Colonic mucosa (tissue), 4 donors: ENCODE data around the gene GFY. TPM values are rescaled to one million over a fixed set of nuclear protein-coding genes. Genes with fewer than 3 reads are reported as not detected.

Source experiments
- DNase-seq: peaks from one replicate; pipeline ENCODE4 v3.0.0-alpha.2; 2020
- H3K27ac ChIP-seq: fragments of 200-600 bp; one replicate; pipeline ENCODE4 v1.8.0; 2021
- H3K27me3 ChIP-seq: fragments of 200-600 bp; one replicate; pipeline ENCODE4 v1.8.0; 2021
- H3K36me3 ChIP-seq: fragments of 200-600 bp; one replicate; pipeline ENCODE4 v1.8.0; 2021
- H3K4me1 ChIP-seq: fragments of 200-600 bp; one replicate; pipeline ENCODE4 v1.8.0; 2021; ENCODE audit warnings: mild to moderate bottlenecking
- H3K4me3 ChIP-seq: fragments of 200-600 bp; one replicate; pipeline ENCODE4 v1.8.0; 2021
- H3K9ac ChIP-seq, 2 donors: one replicate each; pipeline ENCODE4 v1.7.0; 2013; ENCODE audit warnings: control low read depth in 2 of 2, low read depth in 2 of 2, low read length in 2 of 2
- H3K9me3 ChIP-seq: fragments of 200-600 bp; one replicate; pipeline ENCODE4 v1.8.0; 2021
- intact Hi-C: fragments of 100-400 bp; cut with DNase I; formaldehyde crosslinking; loops from one replicate; pipeline ENCODE4 v1.14.1; 2022
- total RNA-seq, 2 donors: library from RNA; stranded (reverse); fragmentation: NEBNext Ultra II Directional in 1 of 2; extraction: Animal tissue kit (Norgen Biotek cat#: 25700) in 1 of 2; gene quantifications; one replicate each; pipeline ENCODE4 v1.2.1, GENCODE V29; 2021
- TF ChIP-seq, protein P1 (sequence below): fragments of 200-600 bp; IDR thresholded peaks from one replicate; pipeline ENCODE4 v1.8.0; 2022; ENCODE audit warnings: antibody characterized with exemption, mild to moderate bottlenecking
- donor health status: healthy.
- donor health status: DM: no; HTN: no; CAD: no.
- donor health status: DM: no; HTN: no; CAD: no.

GFY gene
- total RNA-seq, 2 donors from 2014 or later, result not detected

- no peaks in the 10 kb centered on the region for H3K36me3 ChIP-seq
These were observed 39.0 kb downstream of the GFY start for GRCh38 chr19:49463960-49464740.

GRCh38 chr19:49465371-49465770 lies 40.2 kb downstream of the GFY start:
- Histone ChIP-seq H3K9me3 (no peaks in the 10 kb centered on the region), H3K4me3 (no peak overlapping the region), H3K27ac (no peak overlapping the region), H3K27me3 (no peaks in the 10 kb centered on the region), H3K9ac (no peak overlapping the region), H3K4me1 (no peaks in the 10 kb centered on the region), H3K36me3 (no peaks in the 10 kb centered on the region)
- TF ChIP-seq, protein P1, sequence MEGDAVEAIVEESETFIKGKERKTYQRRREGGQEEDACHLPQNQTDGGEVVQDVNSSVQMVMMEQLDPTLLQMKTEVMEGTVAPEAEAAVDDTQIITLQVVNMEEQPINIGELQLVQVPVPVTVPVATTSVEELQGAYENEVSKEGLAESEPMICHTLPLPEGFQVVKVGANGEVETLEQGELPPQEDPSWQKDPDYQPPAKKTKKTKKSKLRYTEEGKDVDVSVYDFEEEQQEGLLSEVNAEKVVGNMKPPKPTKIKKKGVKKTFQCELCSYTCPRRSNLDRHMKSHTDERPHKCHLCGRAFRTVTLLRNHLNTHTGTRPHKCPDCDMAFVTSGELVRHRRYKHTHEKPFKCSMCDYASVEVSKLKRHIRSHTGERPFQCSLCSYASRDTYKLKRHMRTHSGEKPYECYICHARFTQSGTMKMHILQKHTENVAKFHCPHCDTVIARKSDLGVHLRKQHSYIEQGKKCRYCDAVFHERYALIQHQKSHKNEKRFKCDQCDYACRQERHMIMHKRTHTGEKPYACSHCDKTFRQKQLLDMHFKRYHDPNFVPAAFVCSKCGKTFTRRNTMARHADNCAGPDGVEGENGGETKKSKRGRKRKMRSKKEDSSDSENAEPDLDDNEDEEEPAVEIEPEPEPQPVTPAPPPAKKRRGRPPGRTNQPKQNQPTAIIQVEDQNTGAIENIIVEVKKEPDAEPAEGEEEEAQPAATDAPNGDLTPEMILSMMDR, result no peak
- DNase-seq, result no peak
- intact Hi-C loops, result no loop called here

More at GRCh38 chr19:49463960-49464740, 39.0 kb downstream of the GFY start:
- no peaks in the 10 kb centered on the region for H3K27me3 ChIP-seq
- no peak overlapping the region for H3K27ac ChIP-seq
- no peak for DNase-seq
- H3K4me1 ChIP-seq, result no peaks in the 10 kb centered on the region
- intact Hi-C loops, result no loop called here
- no peaks in the 10 kb centered on the region for H3K9me3 ChIP-seq
- TF ChIP-seq, protein P1, result no peak
- H3K9ac ChIP-seq, result no peak overlapping the region
- H3K4me3 ChIP-seq, result no peak overlapping the region

GRCh38 chr19:49468199-49468598 lies 43.0 kb downstream of the GFY start:
- no peak overlapping the region for H3K4me3 ChIP-seq
- no peaks in the 10 kb centered on the region for H3K27me3 ChIP-seq
- H3K36me3 ChIP-seq, result no peaks in the 10 kb centered on the region
- TF ChIP-seq, protein P1, result no peak
- no peak for DNase-seq
- H3K27ac ChIP-seq, result peak overlapping the region; percentile 47
- no peaks in the 10 kb centered on the region for H3K9me3 ChIP-seq
- H3K9ac ChIP-seq, result no peak overlapping the region
- intact Hi-C loops, result no loop called here
- H3K4me1 ChIP-seq, result no peaks in the 10 kb centered on the region

- peak; percentile 67 for DNase-seq
- Histone ChIP-seq H3K27ac (peak overlapping the region; percentile 47), H3K36me3 (no peaks in the 10 kb centered on the region), H3K9ac (no peak overlapping the region), H3K4me3 (no peak overlapping the region), H3K4me1 (no peaks in the 10 kb centered on the region), H3K9me3 (no peaks in the 10 kb centered on the region), H3K27me3 (no peaks in the 10 kb centered on the region)
- TF ChIP-seq, protein P1, result no peak
- intact Hi-C loops, result no loop called here
These were observed 43.7 kb downstream of the GFY start for GRCh38 chr19:49468746-49469447.

DNA sequence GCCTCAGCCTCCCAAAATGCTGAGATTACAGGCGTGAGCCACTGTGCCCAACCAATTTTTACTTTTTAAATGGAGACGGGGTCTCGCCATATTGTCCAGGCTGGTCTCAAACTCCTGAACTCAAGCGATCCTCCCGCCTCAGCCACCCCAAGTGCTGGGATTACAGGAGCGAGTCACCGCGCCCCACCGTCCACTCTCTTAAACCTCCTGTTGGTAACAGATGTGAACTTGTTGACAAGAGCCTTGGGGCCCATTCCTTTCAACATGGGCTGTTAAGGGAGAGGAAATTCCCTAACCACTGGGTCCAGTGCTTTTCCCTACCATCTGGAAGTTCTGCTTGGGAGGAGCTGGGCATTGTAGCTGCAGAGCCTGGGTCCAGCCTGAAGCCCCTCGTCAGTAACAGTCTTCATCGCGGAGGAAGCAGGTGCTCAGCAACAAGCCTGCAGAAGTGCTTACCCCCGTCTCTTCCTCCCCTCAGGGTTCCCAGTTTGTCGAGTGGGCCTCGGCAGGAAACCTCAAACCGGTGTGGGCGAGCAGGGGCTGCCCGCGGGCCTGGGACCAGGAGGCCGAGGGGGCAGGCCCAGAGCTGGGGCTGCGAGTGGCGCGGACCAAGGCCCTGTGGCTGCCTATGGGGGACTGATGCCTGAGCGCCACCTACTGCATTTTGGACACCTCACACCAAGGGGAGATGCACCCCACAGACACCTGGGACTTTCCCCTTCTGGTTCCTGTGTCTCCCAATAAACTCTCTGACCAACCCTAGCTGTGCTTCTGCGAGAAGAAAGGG lies 44.8 kb downstream of the GFY start:
- peak overlapping the region; percentile 47 for H3K27ac ChIP-seq
- DNase-seq, result no peak

More for the DNA sequence above, 44.8 kb downstream of the GFY start:
- TF ChIP-seq, protein P1, result peak; percentile 15
- H3K9ac ChIP-seq, result no peak overlapping the region
- no peaks in the 10 kb centered on the region for H3K27me3 ChIP-seq
- no peaks in the 10 kb centered on the region for H3K4me1 ChIP-seq
- no peaks in the 10 kb centered on the region for H3K36me3 ChIP-seq
- H3K9me3 ChIP-seq, result no peaks in the 10 kb centered on the region
- H3K4me3 ChIP-seq, result no peak overlapping the region
- intact Hi-C loops, result no loop called here
